HG03097 (cell line): Measurements from ENCODE around the gene INAVA.
"Not testable (repeated sequence)": the region's sequence is repeated elsewhere in the genome, so short reads cannot be mapped to it uniquely, and the experiment has no call there.

ENCODE experiments used
- ATAC-seq: cut with Tn5 transposase; IDR thresholded peaks from one replicate; pipeline ENCODE4 v1.9.1; 2021; ENCODE audit not compliant: unreplicated experiment, low FRiP score

Gene INAVA

GRCh38 chr1:200896531-200897196, 2.0 kb downstream of the INAVA start:
- no peak for ATAC-seq

- no peak for ATAC-seq
Measured at GRCh38 chr1:200897259-200897658, 2.6 kb downstream of the INAVA start.

- ATAC-seq: no peak
Measured at GRCh38 chr1:200899015-200899386, 4.3 kb downstream of the INAVA start.

GRCh38 chr1:200899451-200899915, 4.8 kb downstream of the INAVA start:
- no peak for ATAC-seq

- ATAC-seq: no peak
Measured at GRCh38 chr1:200899954-200900867, 5.5 kb downstream of the INAVA start.

GRCh38 chr1:200900877-200901276, 6.2 kb downstream of the INAVA start:
- ATAC-seq: no peak

GRCh38 chr1:200901350-200901749, 6.7 kb downstream of the INAVA start:
- no peak for ATAC-seq

- ATAC-seq: no peak
Measured at GRCh38 chr1:200901796-200902444, 7.2 kb downstream of the INAVA start.

- no peak for ATAC-seq
Measured at GRCh38 chr1:200903793-200904192, 9.1 kb downstream of the INAVA start.

GRCh38 chr1:200904772-200905171, 10.1 kb downstream of the INAVA start:
- no peak for ATAC-seq

- no peak for ATAC-seq
Measured at GRCh38 chr1:200905411-200906052, 10.8 kb downstream of the INAVA start.

GRCh38 chr1:200906491-200906890, 11.8 kb downstream of the INAVA start:
- no peak for ATAC-seq

GRCh38 chr1:200907611-200908097, 13.0 kb downstream of the INAVA start:
- ATAC-seq: peak; percentile 45

GRCh38 chr1:200908191-200908868, 13.6 kb downstream of the INAVA start:
- ATAC-seq: no peak

- peak; percentile 4 for ATAC-seq
Measured at GRCh38 chr1:200909071-200909470, 14.4 kb downstream of the INAVA start.

- peak; percentile 50 for ATAC-seq
Measured at GRCh38 chr1:200909757-200910239, 15.1 kb downstream of the INAVA start.

- ATAC-seq: no peak
Measured at GRCh38 chr1:200911361-200911760, 16.7 kb downstream of the INAVA start.

GRCh38 chr1:200911936-200912335, 17.2 kb downstream of the INAVA start:
- ATAC-seq: not testable (repeated sequence)

- ATAC-seq: no peak
Measured at GRCh38 chr1:200912737-200913407, 18.2 kb downstream of the INAVA start.
